GM21423 (cell line): Measurements from ENCODE around the gene MYH11.
"Not testable (repeated sequence)": the region's sequence is repeated elsewhere in the genome, so short reads cannot be mapped to it uniquely, and the experiment has no call there.

ENCODE experiments used
- ATAC-seq: cut with Tn5 transposase; IDR thresholded peaks from one replicate; pipeline ENCODE4 v1.9.1; 2021; ENCODE audit warnings: mild to moderate bottlenecking, moderate library complexity; ENCODE audit not compliant: unreplicated experiment

The MYH11 gene

GRCh38 chr16:15846510-15846909 lies 10.3 kb downstream of the MYH11 start:
- ATAC-seq = no peak

DNA sequence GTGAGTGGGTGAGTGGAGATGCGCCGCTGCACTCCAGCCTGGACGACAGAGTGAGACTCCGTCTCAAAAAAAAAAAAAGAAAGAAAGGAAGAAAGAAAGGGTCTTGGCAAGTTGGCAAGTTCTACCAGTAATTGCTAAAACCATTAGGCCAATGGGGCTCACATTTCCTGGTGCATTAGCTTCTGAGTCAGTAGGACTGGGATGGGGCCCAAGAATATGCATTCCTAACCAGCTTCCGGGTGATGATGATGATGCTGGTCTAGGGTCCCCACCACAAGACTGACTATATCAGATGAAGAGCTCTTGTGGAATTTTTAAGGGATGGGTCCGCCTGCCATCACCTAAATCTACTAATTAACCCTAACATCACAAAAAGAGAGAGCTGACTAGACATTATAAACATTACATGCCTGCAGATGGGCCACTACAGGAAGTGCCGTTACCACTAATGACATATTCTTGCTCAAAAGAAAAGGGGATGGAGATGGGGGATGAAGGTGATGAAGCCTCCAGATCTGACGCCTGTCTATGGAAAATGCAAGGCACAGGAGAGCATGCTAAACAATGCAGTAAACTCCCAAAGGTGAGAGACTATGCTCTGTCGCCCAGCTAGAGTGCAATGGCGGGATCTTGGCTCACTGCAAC lies 13.1 kb downstream of the MYH11 start:
- no peak for ATAC-seq

DNA sequence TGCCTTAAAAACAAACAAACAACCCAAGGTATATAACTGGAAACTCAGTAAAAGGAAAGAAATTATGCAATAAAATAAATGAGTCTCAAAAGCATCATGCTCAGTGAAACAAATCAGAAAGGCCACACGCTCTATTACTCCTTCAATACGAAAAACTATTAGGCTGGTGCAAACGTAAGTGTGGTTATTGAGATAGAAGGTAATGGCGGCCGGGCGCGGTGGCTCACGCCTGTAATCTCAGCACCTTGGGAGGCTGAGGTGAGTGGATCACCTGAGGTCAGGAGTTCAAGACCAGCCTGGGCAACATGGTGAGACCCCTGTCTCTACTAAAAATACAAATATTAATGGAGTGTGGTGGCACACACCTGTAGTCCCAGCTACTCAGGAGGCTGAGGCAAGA lies 17.6 kb downstream of the MYH11 start:
- not testable (repeated sequence) for ATAC-seq

- ATAC-seq = no peak
Observed at GRCh38 chr16:15837761-15838160, 19.1 kb downstream of the MYH11 start.

DNA sequence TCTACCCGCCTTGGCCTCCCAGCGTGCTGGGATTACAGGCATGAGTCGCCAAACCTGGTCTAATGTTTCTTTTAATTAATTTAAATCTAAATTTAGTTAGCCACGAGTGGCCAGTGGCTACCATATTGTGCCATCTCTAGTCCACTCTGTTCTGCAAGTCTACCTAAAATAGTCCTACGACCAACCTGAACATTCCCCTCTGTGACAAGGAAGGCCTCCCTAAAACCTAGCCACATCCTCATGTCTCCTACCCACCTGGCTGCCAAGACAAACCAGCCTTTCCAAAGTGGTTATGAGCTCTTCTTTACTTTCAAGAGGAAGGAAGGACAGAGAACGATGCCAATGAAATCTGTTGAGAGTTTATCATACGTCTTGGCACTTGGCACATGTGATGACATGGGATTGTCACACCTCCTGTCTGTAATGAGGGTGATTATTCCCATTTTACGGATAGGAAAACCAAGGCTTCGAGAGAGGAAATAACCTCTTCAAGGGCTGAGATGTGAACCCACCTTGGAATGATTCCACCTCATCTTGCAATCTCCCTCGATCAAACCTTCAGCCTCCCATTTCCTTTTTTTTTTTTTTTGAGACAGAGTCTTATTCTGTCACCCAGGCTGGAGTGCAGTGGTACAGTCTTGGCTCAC lies 19.7 kb downstream of the MYH11 start:
- no peak for ATAC-seq

DNA sequence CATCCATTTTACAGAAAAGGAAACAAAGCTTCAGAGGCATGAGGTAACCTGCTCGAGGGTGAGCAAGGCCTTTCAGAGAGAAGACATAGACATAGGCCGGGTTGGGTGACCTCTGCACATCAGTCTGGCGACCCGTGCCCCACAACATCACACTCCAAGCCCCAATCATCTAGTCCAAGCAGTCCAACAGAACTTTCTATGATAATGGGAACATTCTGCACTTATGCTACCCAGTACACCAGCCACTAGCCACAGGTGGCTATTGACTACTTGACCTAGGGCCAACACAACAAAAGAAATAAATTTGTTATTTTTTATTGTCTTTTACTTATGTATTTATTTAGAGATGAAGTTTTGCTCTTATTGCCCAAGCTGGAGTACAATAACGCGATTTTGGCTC lies 20.8 kb downstream of the MYH11 start:
- no peak for ATAC-seq

GRCh38 chr16:15835136-15835878 lies 21.5 kb downstream of the MYH11 start:
- no peak for ATAC-seq

DNA sequence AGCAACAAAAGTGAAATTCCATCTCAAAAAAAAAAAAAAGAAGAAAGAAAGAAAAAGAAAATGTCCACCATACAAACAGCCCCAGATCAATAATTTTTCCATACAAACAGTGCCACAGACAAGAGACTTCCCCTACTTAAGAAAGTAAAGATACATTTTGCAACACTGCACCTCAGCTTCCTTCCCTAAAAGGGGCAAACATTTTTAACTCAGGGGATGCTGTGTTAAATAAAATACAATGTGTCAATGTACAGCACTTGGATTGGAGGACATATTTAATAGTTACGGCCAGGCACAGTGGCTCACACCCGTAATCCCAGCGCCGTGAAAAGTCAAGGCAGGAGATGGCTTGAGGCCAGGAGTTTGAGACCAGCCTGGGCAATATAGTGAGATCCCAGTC lies 22.3 kb downstream of the MYH11 start:
- ATAC-seq = no peak

GRCh38 chr16:15833541-15833940 lies 23.3 kb downstream of the MYH11 start:
- no peak for ATAC-seq

GRCh38 chr16:15832241-15832640 lies 24.6 kb downstream of the MYH11 start:
- no peak for ATAC-seq

DNA sequence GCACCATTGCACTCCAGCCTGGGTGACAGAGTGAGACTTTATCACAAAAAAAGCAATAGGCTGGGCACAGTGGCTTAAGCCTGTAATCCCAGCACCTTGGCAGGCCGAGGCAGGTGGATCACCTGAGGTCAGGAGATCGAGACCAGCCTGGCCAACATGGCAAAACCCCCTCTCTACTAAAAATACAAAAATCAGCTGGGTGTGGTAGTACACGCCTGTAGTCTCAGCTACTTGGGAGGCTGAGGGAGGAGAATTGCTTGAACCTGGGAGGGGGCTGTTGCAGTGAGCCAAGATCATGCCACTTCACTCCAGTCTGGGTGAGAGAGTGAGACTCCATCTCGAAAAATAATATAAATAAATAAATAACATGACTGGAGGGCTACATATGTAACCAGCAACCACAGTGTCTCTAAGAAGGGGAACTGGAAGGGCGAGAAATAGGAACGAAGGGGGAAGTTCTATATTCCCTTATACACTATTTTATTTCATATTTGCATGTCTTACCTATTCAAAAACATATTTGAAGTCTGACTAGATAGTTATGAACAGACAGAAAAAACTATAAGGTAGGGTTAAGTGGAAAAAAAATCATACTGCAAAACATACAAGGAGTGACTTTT lies 25.9 kb downstream of the MYH11 start:
- ATAC-seq = no peak

DNA sequence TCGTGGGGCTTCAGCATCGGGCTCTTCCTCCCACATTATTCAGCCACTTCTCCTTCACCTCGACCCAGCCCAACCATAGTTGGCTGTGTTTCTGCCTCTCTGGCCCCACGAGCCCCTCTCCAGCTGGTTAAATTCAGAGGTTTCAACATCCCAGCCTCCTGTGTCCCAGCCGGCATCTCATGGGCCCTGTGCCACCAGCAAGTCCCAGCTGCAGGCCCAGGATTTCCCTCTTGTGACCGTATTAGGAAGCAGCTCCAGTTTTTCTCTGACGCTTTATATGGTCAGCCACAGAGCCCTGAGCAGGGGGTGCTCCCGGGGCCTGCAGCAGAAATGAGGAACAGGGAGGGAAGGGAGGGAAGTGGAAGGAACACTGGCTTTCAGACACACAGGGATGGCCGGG lies 27.4 kb downstream of the MYH11 start:
- ATAC-seq = no peak

GRCh38 chr16:15827709-15828343 lies 29.0 kb downstream of the MYH11 start:
- ATAC-seq = no peak

DNA sequence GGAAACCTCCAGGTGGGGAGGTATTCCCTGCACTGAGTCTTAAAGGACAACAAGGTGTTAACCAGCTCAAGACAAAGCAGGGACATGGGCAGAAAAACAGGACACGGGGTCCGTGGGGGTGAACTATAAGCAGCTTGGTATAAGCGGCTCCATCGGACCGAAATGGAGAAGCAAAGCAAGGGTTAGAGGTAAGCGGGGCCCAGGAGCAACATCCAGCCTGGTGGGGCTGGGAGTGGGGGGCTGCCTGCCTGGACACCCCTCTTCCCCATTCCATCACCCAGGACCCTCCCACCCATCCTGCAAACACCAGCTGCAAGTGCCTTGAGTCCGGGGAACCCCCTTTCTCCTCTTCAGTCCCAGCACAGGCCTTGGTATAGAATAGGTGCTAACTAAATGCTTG lies 29.5 kb downstream of the MYH11 start:
- ATAC-seq = no peak

- ATAC-seq = no peak
Observed at GRCh38 chr16:15825750-15826305, 31.0 kb downstream of the MYH11 start.

DNA sequence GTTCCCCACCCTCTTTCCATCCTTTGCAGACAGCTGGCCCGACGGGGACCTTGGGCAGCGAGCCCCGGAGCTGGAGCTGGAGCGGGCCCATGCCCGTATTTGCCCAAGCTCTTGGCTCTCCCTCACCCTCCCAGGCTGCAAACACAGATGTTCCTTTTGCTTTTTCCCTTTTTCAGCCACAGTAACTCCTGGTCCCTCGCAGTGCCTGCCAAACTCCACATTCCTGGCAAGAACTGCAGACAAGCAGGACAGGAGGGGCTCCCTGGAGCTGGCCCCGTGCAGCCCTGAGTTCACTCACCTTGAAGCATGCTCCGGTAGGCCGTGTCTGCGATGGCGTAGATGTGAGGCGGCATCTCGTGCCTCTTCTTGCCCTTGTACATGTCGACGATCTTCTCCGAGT lies 33.9 kb downstream of the MYH11 start:
- no peak for ATAC-seq

DNA sequence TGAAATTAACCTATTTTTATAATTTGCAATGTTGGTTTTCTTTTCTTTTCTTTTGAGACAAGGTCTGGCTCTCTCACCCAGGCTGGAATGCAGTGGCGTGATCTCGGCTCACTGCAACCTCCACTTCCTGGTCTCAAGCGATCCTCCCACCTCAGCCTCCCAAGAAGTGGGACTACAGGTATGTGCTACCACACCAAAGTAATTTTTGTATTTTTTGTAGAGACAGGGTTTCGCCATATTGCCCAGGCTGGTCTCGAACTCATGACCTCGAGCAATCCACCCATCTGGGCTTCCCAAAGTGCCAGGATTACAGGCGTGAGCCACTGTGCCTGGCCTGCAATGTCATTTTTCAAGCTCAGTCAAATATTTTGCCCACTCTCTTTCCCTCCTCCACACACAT lies 36.0 kb downstream of the MYH11 start:
- no peak for ATAC-seq

GRCh38 chr16:15819046-15819445 lies 37.8 kb downstream of the MYH11 start:
- no peak for ATAC-seq

GRCh38 chr16:15817446-15817845 lies 39.4 kb downstream of the MYH11 start:
- ATAC-seq = no peak

DNA sequence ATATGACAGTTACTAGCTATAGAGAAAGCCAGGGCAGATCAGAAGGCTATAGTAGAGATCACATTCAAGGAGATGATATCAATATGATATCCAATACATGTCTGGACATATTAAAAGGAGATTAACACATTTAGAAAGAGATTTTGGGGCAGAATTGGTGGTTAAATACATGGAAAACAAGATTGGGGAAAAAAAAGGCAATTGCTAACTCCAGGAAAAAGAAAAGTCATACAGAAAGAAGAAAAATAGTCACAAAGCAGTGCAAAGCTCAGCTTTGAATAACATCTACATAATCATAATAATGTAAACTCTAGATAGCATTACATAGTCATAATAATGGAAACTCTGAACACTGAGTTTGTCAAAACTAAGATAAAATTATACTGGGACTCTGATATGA lies 40.6 kb downstream of the MYH11 start:
- no peak for ATAC-seq

DNA sequence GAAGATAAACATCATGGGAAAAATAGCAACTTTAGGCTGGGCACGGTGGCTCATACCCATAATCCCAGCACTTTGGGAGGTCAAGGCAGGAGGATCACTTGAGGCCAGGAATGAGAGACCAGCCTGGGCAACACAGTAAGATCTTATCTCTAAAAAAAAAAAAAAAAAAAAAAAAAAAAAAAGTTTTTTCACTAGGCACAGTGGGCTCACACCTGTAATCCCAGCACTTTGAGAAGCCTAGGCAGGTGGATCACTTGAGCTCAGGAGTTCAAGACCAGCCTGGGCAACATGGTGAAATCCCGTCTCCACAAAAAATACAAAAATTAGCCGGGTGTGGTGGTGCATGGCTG lies 44.5 kb downstream of the MYH11 start:
- not testable (repeated sequence) for ATAC-seq
